Hepatocyte (in vitro differentiated cells): ENCODE measurements around the gene GLB1L2.

Experiments used
- EZH2phosphoT487 ChIP-seq: fragments of 200-600 bp; sonication (generic); IDR thresholded peaks from one replicate; pipeline ENCODE4 v1.6.1; 2018; ENCODE audit warnings: antibody characterized with exemption, mild to moderate bottlenecking, low read depth, moderate library complexity; ENCODE audit not compliant: unreplicated experiment, severe bottlenecking
- TF ChIP-seq, protein P1 (sequence below): fragments of 200-600 bp; sonication (generic); IDR thresholded peaks from 2 replicates; pipeline ENCODE4 v1.5.1; 2016; ENCODE audit warnings: antibody characterized with exemption, mild to moderate bottlenecking; ENCODE audit not compliant: poor library complexity

DNA sequence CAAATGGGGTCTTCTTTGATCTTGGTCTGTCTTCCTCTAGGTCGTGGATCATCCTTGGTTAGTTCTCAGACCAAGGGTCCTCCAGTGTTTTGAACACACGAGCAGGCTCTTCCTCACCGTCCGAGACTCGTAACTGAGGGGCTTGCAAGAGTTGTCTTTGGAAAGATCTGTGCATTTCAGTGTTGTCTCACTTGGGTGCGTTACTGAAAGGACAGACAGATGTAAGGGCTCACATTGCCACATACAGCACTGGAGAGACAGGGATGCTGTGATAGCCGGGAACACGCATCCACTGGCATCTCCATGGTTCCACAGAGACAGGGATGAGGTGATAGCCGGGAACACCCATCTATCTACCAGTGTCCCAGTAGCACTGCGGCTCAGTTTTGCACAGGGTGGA lies 15.7 kb downstream of the GLB1L2 start:
- no peak for TF ChIP-seq EZH2phosphoT487
- TF ChIP-seq, protein P1, sequence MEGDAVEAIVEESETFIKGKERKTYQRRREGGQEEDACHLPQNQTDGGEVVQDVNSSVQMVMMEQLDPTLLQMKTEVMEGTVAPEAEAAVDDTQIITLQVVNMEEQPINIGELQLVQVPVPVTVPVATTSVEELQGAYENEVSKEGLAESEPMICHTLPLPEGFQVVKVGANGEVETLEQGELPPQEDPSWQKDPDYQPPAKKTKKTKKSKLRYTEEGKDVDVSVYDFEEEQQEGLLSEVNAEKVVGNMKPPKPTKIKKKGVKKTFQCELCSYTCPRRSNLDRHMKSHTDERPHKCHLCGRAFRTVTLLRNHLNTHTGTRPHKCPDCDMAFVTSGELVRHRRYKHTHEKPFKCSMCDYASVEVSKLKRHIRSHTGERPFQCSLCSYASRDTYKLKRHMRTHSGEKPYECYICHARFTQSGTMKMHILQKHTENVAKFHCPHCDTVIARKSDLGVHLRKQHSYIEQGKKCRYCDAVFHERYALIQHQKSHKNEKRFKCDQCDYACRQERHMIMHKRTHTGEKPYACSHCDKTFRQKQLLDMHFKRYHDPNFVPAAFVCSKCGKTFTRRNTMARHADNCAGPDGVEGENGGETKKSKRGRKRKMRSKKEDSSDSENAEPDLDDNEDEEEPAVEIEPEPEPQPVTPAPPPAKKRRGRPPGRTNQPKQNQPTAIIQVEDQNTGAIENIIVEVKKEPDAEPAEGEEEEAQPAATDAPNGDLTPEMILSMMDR, result no peak
